HG02840 (cell line): Measurements from ENCODE around the gene LY6G5C.

ENCODE experiments used
- ATAC-seq: cut with Tn5 transposase; IDR thresholded peaks from one replicate; pipeline ENCODE4 v1.9.1; 2021; ENCODE audit warnings: mild to moderate bottlenecking, moderate library complexity, moderate number of reproducible peaks; ENCODE audit not compliant: unreplicated experiment, low FRiP score

Gene LY6G5C

DNA sequence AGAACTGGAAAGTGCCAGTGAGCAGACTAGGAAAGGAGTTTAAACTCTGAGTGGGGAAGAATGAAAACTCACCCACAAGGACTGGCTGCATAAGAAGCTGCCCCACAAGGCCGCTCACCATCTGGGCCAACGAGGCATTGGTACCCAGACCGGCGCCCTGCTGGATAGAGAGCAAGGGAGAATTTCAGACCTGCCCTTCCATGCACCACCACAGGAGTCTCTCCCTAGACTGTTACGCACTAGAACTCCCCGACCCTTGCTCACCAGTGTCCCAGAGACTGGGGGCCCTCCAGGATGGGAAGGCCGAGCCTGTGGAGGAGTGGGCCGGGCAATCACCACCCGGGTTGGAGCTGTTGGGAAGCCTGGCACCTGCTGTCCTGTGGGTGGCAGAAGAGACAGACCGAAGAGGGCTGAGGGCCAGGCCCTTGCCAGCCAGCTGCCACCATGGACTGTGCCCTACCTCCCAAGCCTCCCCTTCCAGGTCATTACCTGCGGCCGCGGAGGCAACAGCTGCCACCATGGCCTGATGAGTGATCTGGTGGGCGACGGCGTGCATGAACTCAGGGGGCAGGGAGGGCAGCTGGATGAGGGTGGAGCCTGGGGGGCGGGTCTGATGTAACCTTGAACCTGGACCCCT lies 36.9 kb downstream of the LY6G5C start:
- ATAC-seq: no peak

DNA sequence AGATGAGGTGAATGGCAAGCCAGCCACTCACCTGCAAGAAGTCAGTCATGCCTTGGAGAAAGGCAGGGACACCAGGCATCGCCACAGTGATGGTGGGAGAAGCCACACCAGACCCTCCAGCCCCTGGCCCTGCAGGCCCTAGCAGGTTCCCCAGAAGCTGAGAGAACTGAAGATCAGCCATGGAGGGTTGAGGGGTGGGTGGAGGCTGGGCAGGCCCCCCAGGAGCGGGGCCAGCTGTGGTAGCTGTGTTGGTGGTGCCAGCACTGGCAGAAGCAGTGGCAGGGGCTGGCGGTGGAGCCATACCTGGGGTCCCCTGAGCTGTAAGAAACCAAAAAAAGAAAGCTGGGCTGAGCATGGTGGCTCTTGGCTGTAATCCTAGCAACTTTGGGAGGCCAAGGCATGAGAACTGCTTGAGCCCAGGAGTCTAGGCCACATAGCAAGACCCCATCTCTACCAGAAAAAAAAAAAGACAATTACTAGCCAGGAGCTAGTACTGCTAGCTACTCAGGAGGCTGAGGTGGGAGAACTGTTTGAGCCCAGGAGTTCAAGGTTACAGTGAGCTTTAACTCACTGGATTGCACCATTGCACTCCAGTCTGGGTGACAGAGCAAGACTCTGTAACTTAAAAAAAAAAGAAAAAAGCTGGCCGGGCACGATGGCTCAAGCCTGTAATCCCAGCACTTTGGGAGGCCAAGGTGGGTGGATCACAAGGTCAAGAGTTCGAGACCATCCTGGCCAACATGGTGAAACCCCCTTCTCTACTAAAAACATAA lies 37.9 kb downstream of the LY6G5C start:
- no peak for ATAC-seq

DNA sequence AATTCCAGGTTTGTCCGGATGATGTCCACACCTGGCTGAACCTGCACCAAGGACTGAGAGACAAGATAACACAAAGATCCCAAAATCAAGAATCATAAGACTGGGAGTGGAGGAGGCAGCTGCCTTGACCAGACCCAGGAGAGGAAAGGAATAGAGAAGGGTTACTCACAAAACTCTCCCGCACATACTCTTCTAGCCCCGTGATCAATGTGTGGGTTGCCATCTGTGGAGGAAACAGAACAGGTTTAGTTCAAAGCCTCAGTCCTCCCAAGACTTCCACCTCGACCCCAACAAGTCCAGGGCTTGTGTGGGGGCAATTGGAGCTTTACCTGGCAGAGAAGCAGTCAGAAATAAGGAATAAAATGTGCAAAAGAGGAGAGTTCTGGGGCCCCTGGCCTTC lies 39.5 kb downstream of the LY6G5C start:
- no peak for ATAC-seq

DNA sequence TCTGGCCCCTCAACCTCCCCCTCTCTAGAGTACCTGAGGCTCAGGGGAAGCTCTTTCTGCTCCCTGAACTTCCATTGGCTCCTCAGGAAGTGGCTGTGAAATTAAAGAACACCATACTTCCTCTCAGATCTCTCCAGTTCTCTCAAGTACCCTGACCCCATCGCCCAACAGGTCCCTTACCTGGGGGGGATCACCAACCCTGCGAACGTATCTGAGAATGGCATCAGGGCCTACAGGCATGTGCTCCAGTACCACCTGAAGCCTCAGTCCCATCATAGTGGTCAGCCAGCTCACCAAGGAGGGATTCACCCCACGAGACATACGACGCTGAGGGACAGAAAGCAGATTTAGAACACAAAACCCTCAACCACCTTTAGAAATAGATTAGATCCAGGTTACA lies 40.3 kb downstream of the LY6G5C start:
- no peak for ATAC-seq

DNA sequence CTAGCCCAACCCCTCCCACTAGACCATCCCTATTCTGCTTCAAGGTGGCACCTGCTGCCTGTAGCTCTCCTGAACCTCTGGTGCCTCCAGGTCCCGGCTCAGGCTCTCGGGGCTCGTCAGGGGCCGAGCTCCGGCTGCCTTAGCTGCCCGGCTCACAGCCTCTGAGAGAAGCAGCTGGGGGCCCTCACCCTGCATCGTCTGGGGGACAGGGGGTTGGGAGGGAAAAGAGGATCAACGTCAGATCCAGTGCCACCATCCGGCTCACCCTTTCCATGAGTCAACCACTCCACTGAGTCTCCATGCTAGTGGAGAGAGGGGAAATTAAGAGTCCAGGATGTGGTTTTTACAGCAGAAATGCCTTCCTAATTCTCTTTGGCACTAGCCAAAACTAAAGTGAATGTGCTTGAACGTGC lies 41.4 kb downstream of the LY6G5C start:
- ATAC-seq: no peak

DNA sequence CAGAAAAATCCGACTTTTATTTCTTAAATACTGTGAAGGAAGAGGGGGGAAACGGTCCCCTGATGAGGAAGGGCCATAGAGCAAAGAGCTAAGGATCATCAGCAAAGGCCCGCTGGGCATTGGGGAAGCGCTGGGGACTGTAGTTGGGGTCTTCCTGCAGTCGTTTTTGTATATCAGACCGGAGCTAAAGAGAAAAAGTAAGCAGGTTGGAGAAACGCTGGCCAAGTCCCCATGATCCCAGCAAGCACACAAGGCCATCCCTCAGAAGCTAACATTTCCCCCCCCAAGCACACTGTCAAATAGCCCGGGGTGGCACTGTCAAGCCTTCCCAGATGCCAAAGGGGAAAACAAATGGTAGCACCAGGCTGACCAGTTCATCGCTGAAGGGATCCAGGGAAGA lies 41.8 kb downstream of the LY6G5C start:
- ATAC-seq: no peak

DNA sequence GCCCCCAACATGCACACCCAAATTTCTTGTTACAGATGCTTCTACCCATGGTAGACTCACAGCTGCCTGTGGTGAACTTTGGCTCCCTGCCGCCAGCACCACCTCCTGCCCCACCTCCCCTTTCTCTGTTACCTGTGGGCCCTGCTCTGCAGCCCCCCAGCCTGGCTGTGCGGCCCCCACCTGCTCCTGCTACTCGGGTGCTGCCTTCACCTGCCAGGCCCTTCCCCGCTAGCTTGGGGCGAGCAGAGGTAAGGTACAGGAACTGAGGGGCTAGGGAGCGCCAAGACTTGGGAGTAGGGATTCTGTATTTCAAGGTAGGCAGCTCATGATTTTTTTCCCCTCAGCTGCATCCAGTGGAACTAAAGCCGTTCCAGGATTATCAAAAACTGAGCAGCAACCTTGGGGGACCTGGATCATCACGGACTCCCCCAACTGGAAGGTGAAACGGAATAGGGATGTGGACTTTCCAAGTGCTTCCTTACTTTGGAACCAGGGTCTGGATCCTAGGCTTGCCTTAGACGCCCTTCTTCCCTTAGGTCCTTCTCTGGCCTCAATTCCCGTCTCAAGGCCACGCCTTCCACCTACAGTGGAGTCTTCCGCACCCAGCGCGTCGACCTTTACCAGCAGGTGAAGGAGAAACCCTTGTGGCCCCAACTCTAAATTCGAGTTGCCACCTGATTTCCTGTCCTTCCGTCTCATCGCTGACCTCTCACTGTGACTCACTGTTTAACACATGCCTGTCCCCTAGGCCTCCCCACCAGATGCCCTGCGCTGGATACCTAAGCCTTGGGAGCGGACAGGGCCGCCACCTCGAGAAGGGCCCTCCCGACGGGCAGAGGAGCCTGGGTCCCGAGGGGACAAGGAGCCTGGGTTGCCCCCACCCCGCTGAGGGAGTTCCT lies 43.9 kb downstream of the LY6G5C start:
- ATAC-seq: no peak

DNA sequence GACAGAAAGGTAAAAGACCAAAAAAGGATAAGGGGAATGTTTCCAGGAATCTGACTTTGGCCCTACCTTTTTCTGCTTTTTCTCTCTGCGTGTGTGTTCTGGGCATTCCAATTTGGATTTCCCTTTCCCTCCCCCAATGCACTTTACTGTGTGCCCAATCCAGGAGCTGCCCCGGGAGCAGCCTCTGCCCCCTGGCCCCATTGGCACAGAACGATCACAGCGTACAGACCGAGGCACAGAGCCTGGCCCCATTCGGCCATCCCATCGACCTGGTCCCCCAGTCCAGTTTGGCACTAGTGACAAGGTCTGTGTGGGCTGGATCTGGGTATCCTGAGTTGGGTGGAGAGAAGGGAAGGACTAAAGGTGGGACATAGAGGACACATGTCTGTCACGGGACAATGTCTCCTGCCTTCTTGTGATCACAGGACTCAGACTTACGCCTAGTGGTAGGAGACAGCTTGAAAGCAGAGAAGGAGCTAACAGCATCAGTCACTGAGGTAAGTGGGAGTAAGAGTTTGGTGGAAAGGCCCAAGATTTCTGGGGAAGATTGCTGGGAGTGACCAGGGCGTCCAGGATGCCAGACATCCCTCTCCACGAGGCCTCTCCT lies 45.8 kb downstream of the LY6G5C start:
- no peak for ATAC-seq

DNA sequence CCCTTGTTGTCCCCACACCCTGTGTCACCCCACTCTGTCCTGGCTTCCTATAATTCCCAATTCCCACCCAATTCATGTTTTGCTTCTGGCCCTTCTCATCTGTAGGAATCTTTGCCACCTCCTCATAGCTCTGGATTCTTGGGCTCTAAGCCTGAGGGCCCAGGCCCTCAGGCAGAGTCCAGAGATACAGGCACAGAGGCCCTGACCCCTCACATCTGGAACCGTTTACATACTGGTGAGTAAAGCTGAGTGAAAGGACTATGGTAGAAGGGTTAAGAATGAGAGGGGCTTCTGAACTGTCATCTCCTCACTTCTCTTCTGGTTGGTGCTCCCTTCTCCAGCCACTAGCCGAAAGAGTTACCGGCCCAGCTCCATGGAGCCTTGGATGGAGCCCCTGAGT lies 46.7 kb downstream of the LY6G5C start:
- ATAC-seq: no peak

DNA sequence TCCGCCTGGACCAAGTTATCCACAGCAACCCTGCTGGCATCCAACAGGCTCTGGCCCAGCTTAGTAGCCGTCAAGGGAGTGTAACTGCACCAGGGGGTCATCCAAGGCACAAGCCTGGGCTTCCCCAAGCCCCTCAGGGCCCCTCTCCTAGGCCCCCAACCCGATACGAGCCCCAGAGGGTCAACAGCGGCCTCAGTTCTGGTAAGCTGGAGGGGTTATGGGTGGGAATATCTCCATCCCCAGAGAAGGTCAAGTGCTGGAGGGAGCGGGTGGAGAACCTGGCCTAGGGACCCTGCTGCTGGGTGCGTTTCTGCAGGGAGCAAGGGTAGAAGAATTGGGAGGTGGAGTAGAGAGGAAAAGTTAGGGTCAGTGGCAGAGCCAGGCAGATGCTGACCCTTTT lies 47.4 kb downstream of the LY6G5C start:
- no peak for ATAC-seq

DNA sequence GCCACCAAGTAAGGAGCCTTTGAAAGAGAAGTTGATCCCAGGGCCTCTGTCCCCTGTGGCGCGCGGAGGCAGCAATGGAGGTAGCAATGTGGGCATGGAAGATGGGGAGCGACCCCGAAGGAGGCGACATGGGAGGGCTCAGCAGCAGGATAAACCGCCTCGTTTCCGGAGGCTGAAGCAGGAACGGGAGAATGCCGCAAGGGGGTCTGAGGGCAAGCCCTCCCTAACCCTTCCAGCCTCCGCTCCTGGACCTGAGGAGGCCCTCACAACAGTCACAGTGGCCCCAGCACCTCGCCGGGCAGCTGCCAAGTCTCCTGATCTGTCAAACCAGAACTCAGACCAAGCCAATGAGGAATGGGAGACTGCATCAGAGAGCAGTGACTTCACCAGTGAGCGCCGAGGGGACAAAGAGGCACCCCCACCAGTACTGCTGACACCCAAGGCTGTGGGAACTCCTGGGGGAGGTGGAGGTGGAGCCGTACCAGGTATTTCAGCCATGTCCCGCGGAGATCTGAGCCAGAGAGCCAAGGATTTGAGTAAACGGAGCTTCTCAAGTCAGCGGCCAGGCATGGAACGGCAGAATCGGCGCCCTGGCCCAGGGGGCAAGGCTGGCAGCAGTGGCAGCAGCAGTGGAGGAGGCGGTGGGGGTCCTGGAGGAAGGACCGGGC lies 48.5 kb downstream of the LY6G5C start:
- ATAC-seq: no peak

DNA sequence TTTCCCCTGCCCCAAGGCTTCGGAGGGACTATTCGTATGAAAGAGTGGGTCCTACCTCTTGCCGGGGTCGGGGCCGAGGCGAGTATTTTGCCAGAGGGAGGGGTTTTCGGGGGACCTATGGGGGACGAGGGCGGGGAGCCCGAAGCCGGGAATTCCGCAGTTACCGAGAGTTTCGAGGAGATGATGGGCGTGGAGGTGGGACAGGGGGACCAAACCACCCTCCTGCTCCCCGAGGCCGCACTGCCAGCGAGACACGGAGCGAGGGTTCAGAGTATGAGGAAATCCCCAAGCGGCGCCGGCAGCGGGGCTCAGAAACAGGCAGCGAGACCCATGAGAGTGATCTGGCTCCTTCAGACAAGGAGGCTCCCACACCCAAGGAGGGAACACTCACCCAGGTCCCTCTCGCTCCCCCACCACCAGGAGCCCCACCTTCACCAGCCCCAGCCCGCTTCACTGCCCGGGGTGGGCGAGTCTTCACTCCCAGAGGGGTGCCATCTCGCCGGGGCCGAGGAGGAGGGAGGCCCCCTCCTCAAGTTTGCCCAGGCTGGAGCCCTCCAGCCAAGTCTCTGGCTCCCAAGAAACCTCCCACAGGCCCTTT lies 49.1 kb downstream of the LY6G5C start:
- no peak for ATAC-seq

DNA sequence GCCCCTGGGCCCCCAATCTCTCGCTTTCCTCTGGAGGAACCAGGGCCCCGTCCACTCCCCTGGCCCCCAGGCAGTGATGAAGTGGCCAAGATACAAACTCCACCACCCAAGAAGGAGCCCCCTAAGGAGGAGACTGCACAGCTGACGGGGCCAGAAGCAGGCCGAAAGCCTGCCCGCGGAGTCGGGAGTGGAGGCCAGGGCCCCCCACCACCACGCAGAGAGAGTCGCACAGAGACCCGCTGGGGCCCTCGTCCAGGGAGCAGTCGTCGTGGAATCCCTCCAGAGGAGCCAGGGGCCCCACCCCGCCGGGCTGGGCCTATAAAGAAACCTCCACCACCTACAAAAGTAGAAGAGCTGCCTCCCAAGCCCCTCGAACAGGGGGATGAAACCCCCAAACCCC lies 49.7 kb downstream of the LY6G5C start:
- no peak for ATAC-seq

DNA sequence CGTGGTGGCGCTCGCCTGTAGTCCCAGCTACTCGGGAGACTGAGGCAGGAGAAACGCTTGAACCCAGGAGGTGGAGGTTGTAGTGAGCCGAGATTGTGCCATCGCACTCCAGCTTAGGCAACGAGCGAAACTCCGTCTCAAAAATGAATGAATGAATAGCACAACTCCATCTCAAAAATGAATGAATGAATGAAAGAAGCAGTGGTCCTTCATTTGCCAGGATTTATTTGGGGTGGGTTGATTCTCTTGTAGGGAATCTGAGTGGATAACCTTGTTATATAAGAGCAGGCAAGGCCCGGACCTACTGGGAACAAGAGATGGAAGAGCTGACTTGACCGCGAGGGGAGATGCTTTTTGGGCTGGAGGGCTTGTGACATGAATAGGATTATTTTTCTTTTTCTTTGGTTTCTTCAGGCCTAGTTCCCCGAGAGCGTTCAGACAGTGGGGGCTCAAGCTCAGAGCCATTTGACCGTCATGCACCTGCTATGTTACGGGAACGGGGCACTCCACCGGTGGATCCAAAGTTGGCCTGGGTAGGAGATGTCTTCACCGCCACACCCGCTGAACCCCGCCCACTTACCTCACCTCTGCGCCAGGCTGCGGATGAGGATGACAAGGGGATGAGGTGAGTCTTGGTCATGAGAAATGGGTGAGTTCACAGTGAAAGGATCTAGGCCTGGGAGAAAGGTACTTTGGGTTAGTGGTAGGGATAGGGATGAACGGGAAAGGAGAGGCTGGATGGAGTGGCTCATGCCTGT lies 50.5 kb downstream of the LY6G5C start:
- ATAC-seq: no peak

DNA sequence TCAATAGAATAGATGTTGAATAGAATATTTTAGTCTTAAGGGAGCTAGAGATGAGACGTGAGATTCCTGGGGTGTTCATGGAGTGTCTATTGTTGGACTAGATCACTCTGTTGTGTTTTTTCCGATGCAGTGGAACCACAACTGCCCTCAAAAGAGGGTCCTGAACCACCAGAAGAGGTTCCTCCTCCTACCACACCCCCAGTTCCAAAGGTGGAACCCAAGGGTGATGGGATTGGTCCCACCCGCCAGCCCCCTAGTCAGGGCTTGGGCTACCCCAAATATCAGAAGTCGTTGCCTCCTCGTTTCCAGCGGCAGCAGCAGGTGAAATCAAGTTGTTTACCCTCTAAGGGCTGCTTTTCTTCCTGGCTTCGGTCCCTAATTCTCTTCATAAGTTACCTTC lies 51.9 kb downstream of the LY6G5C start:
- no peak for ATAC-seq

DNA sequence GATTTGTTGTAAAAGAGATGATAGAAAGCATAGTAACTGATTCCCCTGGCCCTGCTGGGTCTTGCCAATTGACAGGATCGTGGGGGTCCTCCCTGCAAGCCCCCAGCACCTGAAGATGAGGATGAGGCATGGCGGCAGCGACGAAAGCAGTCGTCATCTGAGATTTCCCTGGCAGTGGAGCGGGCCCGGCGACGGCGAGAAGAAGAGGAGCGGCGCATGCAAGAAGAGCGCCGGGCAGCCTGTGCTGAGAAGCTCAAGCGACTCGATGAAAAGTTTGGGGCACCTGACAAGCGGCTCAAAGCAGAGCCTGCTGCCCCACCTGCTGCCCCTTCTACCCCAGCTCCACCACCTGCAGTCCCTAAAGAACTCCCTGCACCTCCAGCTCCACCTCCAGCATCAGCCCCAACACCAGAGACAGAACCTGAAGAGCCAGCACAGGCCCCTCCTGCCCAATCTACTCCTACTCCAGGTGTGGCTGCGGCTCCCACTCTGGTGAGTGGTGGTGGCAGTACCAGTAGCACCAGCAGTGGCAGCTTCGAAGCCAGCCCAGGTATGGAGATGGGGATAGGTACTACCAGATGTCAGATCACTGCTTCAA lies 53.1 kb downstream of the LY6G5C start:
- ATAC-seq: no peak

DNA sequence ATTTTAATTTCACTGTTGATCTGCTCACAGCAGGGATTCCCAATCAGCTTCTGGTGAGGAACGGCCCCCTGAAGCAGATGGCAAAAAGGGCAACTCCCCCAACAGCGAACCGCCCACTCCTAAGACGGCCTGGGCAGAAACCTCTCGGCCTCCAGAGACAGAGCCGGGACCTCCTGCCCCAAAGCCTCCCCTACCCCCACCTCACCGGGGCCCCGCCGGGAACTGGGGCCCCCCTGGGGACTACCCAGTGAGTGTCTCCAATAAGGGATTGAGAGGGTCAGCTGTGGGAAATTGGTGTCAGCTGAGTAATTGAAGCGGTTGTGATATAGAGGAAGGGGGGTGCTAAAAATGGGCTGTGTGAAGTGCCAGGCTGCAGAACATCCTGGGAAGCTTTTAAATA lies 53.9 kb downstream of the LY6G5C start:
- no peak for ATAC-seq
